Gastroesophageal sphincter (tissue), 4 donors: Measurements from ENCODE around the gene TP73. TPM values are rescaled to one million over a fixed set of nuclear protein-coding genes. Genes with fewer than 3 reads are reported as not detected.

Source experiments
- ATAC-seq: fragments of 150-250 bp; one replicate; pipeline ENCODE4 v1.9.1; 2016; ENCODE audit warnings: mild to moderate bottlenecking, moderate library complexity
- H3K27ac ChIP-seq, 4 donors: fragments of 200-600 bp; sonication (generic) in 3 of 4; 1 replicate in 3 of 4; 2 replicates in 1 of 4; pipeline ENCODE4 v1.5.1; 2016 to 2019
- H3K27me3 ChIP-seq: fragments of 200-600 bp; sonication (generic); one replicate; pipeline ENCODE4 v1.5.1; 2019
- H3K36me3 ChIP-seq, 2 donors: fragments of 200-600 bp; sonication (generic); one replicate each; pipeline ENCODE4 v1.5.1; 2019; ENCODE audit warnings: control low read depth in 1 of 2
- H3K4me1 ChIP-seq, 3 donors: fragments of 200-600 bp; sonication (generic); 1 replicate in 2 of 3; 2 replicates in 1 of 3; pipeline ENCODE4 v1.5.1; 2016 to 2019; ENCODE audit warnings: control low read depth in 2 of 3
- H3K4me3 ChIP-seq, 2 donors: fragments of 200-600 bp; sonication (generic); one replicate each; pipeline ENCODE4 v1.5.1; 2019; ENCODE audit warnings: mild to moderate bottlenecking in 1 of 2, moderate library complexity in 1 of 2
- H3K9me3 ChIP-seq, 3 donors: fragments of 200-600 bp; sonication (generic); one replicate each; pipeline ENCODE4 v1.5.1; 2017 to 2019; ENCODE audit warnings: control low read depth in 2 of 3
- CTCF ChIP-seq, 4 experiments: fragments of 200-600 bp in 2 of 4; fragments of 450-650 bp in 2 of 4; sonication (generic) in 1 of 4; IDR thresholded peaks; one replicate each; pipeline ENCODE4 v1.5.1; 2017 to 2019; ENCODE audit warnings: antibody characterized with exemption in 4 of 4, mild to moderate bottlenecking in 2 of 4, moderate library complexity in 2 of 4
- EP300 ChIP-seq: sonication (generic); formaldehyde crosslinking; IDR thresholded peaks from one replicate; pipeline ENCODE4 v1.6.1; 2017; ENCODE audit warnings: antibody characterized with exemption, mild to moderate bottlenecking
- POLR2A ChIP-seq, 2 donors: fragments of 450-650 bp; IDR thresholded peaks; one replicate each; pipeline ENCODE4 v1.6.1; 2017; ENCODE audit warnings: antibody characterized with exemption in 2 of 2, mild to moderate bottlenecking in 2 of 2, moderate library complexity in 1 of 2
- POLR2AphosphoS5 ChIP-seq: sonication (generic); formaldehyde crosslinking; IDR thresholded peaks from one replicate; pipeline ENCODE4 v1.6.1; 2017; ENCODE audit warnings: antibody characterized with exemption
- WGBS, 2 donors: methylation state at CpG; one replicate each; pipeline ENCODE4 v1.1.5; 2018; ENCODE audit warnings: low coverage in 1 of 2; 5-methylcytosine and 5-hydroxymethylcytosine counted together
- total RNA-seq, 4 donors: library from RNA; depleted of rRNA; stranded (reverse); fragments of >200 nt; gene quantifications; one replicate each; pipeline ENCODE4 v1.1.0, GENCODE V29; 2016

Gene TP73
- total RNA-seq, 4 donors from 2014 or later: 0.19 to 0.22 TPM; not detected in 2

- TF ChIP-seq POLR2A (IDR thresholded peaks at IDR 0.05): no peak
- no peak for TF ChIP-seq CTCF (IDR thresholded peaks at IDR 0.05)
- TF ChIP-seq POLR2AphosphoS5: no peak
- no peak for TF ChIP-seq EP300
- H3K4me3 ChIP-seq: no peak overlapping the region
- no peak for ATAC-seq
- no CpG with 5 or more reads among the region's 16 CpGs for WGBS, 2 donors
- H3K27me3 ChIP-seq: peaks cover 41% of the 10 kb centered on the region
- no peak overlapping the region for H3K27ac ChIP-seq
- H3K9me3 ChIP-seq: no peaks in the 10 kb centered on the region
- H3K36me3 ChIP-seq: peaks cover 0 to 56% of the 10 kb centered on the region in 2 donors
- peaks cover 0 to 15% (median 0%) of the 10 kb centered on the region in 3 donors for H3K4me1 ChIP-seq
Observed at GRCh38 chr1:3734602-3735001, 82.3 kb downstream of the TP73 start.

DNA sequence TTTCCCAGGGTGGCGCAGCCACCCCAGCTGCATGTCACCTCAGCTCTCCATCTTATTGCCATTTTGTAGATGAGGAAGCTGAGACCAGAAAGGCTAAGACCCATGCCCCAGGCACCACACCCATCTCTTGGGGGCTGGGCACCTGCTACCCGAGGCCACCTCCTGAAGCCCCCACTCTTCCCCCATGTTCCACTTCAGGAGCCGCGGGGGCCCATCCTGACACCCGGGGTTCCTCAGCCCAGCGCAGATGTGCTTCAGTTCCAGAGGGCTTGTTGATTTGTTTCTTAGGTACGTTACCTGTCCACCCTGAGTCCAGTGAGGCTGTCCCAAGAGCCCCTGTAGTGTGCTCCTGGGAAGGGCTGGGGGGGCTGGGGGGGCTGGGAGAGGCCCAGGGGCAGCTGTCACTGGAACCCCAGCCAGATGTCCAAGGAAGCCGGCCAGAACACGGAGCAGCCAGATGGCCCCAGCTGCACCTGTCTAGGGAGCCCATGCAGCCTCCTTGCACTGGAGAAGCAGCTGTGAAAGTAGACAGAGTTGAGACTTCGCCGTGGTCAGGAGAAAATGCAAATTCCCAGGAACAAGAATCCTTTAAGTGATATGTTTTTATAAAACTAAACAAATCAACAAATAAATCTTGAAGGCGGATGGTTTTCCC is 82.8 kb downstream of the TP73 start:
- Histone ChIP-seq H3K4me1 (peaks cover 0 to 15% (median 0%) of the 10 kb centered on the region in 3 donors), H3K36me3 (peaks cover 0 to 61% of the 10 kb centered on the region in 2 donors), H3K27ac (no peak overlapping the region), H3K4me3 (no peak overlapping the region), H3K9me3 (no peaks in the 10 kb centered on the region), H3K27me3 (peaks cover 36% of the 10 kb centered on the region)
- TF ChIP-seq CTCF (IDR thresholded peaks at IDR 0.05) (no peak), POLR2A (IDR thresholded peaks at IDR 0.05) (no peak), EP300 (no peak), POLR2AphosphoS5 (no peak)
- WGBS, 2 donors: 71 to 80% methylated on average over 1 to 10 of the region's 12 CpGs
- ATAC-seq: no peak

- no peaks in the 10 kb centered on the region for H3K9me3 ChIP-seq
- WGBS, 2 donors: 83% methylated on average over 8 to 10 of the region's 13 CpGs
- H3K36me3 ChIP-seq: peaks cover 0 to 66% of the 10 kb centered on the region in 2 donors
- peaks cover 0 to 15% (median 0%) of the 10 kb centered on the region in 3 donors for H3K4me1 ChIP-seq
- H3K27ac ChIP-seq: no peak overlapping the region
- ATAC-seq: no peak
- peaks cover 30% of the 10 kb centered on the region for H3K27me3 ChIP-seq
- TF ChIP-seq CTCF (IDR thresholded peaks at IDR 0.05) (no peak), EP300 (no peak), POLR2A (IDR thresholded peaks at IDR 0.05) (no peak), POLR2AphosphoS5 (no peak)
- H3K4me3 ChIP-seq: no peak overlapping the region
Observed at GRCh38 chr1:3735688-3736087, 83.4 kb downstream of the TP73 start.

- no peak overlapping the region for H3K27ac ChIP-seq
- no CpG with 5 or more reads among the region's 13 CpGs for WGBS, 2 donors
Observed at GRCh38 chr1:3736131-3736561, 83.8 kb downstream of the TP73 start.

More at GRCh38 chr1:3736131-3736561, 83.8 kb downstream of the TP73 start:
- no peak overlapping the region for H3K4me3 ChIP-seq
- peaks cover 0 to 71% of the 10 kb centered on the region in 2 donors for H3K36me3 ChIP-seq
- H3K9me3 ChIP-seq: no peaks in the 10 kb centered on the region
- peaks cover 26% of the 10 kb centered on the region for H3K27me3 ChIP-seq
- ATAC-seq: no peak
- H3K4me1 ChIP-seq: peaks cover 0 to 15% (median 0%) of the 10 kb centered on the region in 3 donors
- TF ChIP-seq CTCF (IDR thresholded peaks at IDR 0.05) (no peak), EP300 (no peak), POLR2AphosphoS5 (no peak), POLR2A (IDR thresholded peaks at IDR 0.05) (no peak)
